Gastrocnemius medialis (tissue), 4 donors: Measurements from ENCODE around the gene LAMA4.

Source experiments
- CTCF ChIP-seq, 5 experiments: fragments of 450-650 bp in 3 of 5; fragments of 200-600 bp in 2 of 5; sonication (generic) in 2 of 5; IDR thresholded peaks in 4 of 5; conservative IDR thresholded peaks in 1 of 5; 1 replicate in 4 of 5; 2 replicates in 1 of 5; pipeline ENCODE4 v1.5.1; 2016 to 2019; ENCODE audit warnings: antibody characterized with exemption in 5 of 5, mild to moderate bottlenecking in 3 of 5, moderate library complexity in 3 of 5
- POLR2A ChIP-seq, 2 donors: fragments of 450-650 bp; IDR thresholded peaks; one replicate each; pipeline ENCODE4 v1.6.1; 2017; ENCODE audit warnings: antibody characterized with exemption in 2 of 2, mild to moderate bottlenecking in 2 of 2, moderate library complexity in 2 of 2

GRCh38 chr6:112241820-112242429 lies 12.4 kb downstream of the LAMA4 start:
- TF ChIP-seq CTCF (IDR thresholded peaks at IDR 0.05 in 4 of 5, conservative IDR thresholded peaks at IDR 0.05 in 1 of 5) = no peak
- no peak for TF ChIP-seq POLR2A (IDR thresholded peaks at IDR 0.05)
